CD8-positive, alpha-beta memory T cell (primary cell): ENCODE results near the gene FAM131A. TPM values are rescaled to one million over a fixed set of nuclear protein-coding genes. Genes with fewer than 3 reads are reported as not detected.
A peak's percentile ranks its signal among the peaks of the same experiment; 100 is the strongest.

ENCODE experiments used
- CTCF ChIA-PET: fragments of 350-600 bp; sonication (Branson Sonifier 250); formaldehyde crosslinking; loops from one replicate; lab custom pipeline; 2021; ENCODE audit warnings: antibody characterized with exemption; lab: Charles Lee
- POLR2A ChIA-PET: fragments of 350-600 bp; sonication (Branson Sonifier 250); formaldehyde crosslinking; loops from one replicate; lab custom pipeline; 2021; ENCODE audit warnings: antibody characterized with exemption; lab: Charles Lee
- DNase-seq, 5 donors: peaks; one replicate each; pipeline versions ENCODE4 v3.0.0 to v3.0.0-alpha.2; 2020 to 2022; ENCODE audit warnings: mixed read lengths in 1 of 5
- H3K27ac ChIP-seq: one replicate; pipeline ENCODE4 v1.7.0; 2013; ENCODE audit warnings: low read depth, mild to moderate bottlenecking, low read length, moderate library complexity
- H3K27me3 ChIP-seq: 2 replicates; pipeline ENCODE4 v1.7.0; 2013; ENCODE audit warnings: low read length, mild to moderate bottlenecking; ENCODE audit not compliant: insufficient read depth, poor library complexity, severe bottlenecking
- H3K36me3 ChIP-seq: 2 replicates; pipeline ENCODE4 v1.7.0; 2013; ENCODE audit warnings: mild to moderate bottlenecking, low read length, moderate library complexity; ENCODE audit not compliant: insufficient read depth
- H3K4me1 ChIP-seq: 2 replicates; pipeline ENCODE4 v1.7.0; 2013; ENCODE audit warnings: mild to moderate bottlenecking, low read length, moderate library complexity; ENCODE audit not compliant: insufficient read depth
- H3K4me3 ChIP-seq: 2 replicates; pipeline ENCODE4 v1.7.0; 2013; ENCODE audit warnings: mild to moderate bottlenecking, low read length
- H3K9me3 ChIP-seq: 2 replicates; pipeline ENCODE4 v1.7.0; 2013; ENCODE audit warnings: mild to moderate bottlenecking, low read length
- H3K27ac Mint-ChIP-seq, 8 donors: one replicate each; pipeline ENCODE4 v1.8.0; 2020 to 2021; ENCODE audit warnings: mixed read lengths in 8 of 8, mild to moderate bottlenecking in 6 of 8, inconsistent platforms in 3 of 8, moderate library complexity in 3 of 8
- H3K27me3 Mint-ChIP-seq, 2 donors: one replicate each; pipeline ENCODE4 v1.8.0; 2020 to 2021; ENCODE audit warnings: mixed read lengths in 2 of 2, mild to moderate bottlenecking in 1 of 2, moderate library complexity in 1 of 2
- H3K36me3 Mint-ChIP-seq, 3 donors: one replicate each; pipeline ENCODE4 v1.8.0; 2020 to 2021; ENCODE audit warnings: mixed read lengths in 3 of 3, inconsistent platforms in 1 of 3, mild to moderate bottlenecking in 1 of 3
- H3K4me1 Mint-ChIP-seq, 3 donors: one replicate each; pipeline ENCODE4 v1.8.0; 2020 to 2021; ENCODE audit warnings: mixed read lengths in 3 of 3, inconsistent platforms in 1 of 3, mild to moderate bottlenecking in 1 of 3
- H3K4me3 Mint-ChIP-seq, 7 donors: one replicate each; pipeline ENCODE4 v1.8.0; 2020 to 2021; ENCODE audit warnings: mixed read lengths in 7 of 7, mild to moderate bottlenecking in 6 of 7, moderate library complexity in 4 of 7, inconsistent platforms in 2 of 7
- H3K9me3 Mint-ChIP-seq, 5 donors: one replicate each; pipeline ENCODE4 v1.8.0; 2020 to 2022; ENCODE audit warnings: mixed read lengths in 5 of 5, mild to moderate bottlenecking in 3 of 5, moderate library complexity in 2 of 5, inconsistent platforms in 1 of 5
- polyA plus RNA-seq: library from polyadenylated mRNA; unstranded; fragments of 300-500 nt; fragmentation: Illumina TruSeq; gene quantifications from one replicate; pipeline ENCODE4 v1.2.3, GENCODE V29; 2021
- total RNA-seq, 2 experiments: library from RNA; stranded (reverse); gene quantifications; one replicate each; pipeline ENCODE4 v1.2.3, GENCODE V29; 2021

FAM131A gene
- total and polyA plus RNA-seq, 3 experiments from 2014 or later = 2.2 to 2.4 (median 2.2) TPM

DNA sequence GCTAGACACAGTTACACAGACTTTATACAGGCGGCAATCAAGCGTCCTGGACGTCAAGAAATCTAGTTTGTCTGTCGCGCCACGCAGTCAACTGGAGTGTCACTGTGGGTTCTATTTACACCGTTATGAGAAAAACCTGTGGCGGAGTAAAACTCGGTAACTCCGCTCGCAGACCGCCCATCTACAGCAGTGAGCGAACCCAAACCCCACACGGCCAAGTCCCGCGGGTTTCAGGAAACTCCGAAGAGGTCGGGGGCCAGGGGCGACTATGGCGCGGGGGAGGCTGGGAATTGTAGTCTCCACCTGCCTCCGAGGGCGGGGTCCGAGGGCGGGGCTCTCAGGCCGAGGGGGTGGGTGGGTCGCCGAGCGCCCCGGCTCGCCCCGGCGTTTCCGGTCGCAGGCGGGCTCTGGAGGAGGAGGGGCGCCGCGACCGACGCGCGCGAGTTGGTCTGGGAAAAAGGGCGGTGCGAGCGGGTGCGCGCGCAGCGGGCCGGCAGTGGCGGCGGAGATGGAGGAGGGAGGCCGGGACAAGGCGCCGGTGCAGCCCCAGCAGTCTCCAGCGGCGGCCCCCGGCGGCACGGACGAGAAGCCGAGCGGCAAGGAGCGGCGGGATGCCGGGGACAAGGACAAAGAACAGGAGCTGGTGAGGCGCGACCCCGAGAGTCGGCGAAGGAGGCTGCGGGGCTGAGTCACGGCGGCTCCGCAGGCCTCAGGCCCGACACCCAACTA, 38.5 kb upstream of the FAM131A start, which contains the start of gene PSMD2:
TSS of gene PSMD2 (plus strand) at position 483 of the 729 bp plus-strand sequence. CDS start at position 509, 26 bp downstream.
- ChIA-PET POLR2A (interaction anchor here (0.8 to 1.5 kb wide), 2 partner anchors 114 to 125 kb away, joined by 4 to 5 read pairs; no protein-coding TSS in a partner anchor), CTCF (interaction anchor here (0.7 kb wide), 1 partner anchor 164 kb away, joined by 3 read pairs; the partner anchor contains the start of gene EIF2B5)
- Histone ChIP-seq H3K4me1 (peaks cover 14% of the 10 kb centered on the region), H3K27ac (peak within 1 kb of the TSS; percentile 79), H3K27me3 (no peaks in the 10 kb centered on the region), H3K9me3 (no peaks in the 10 kb centered on the region), H3K4me3 (peak within 1 kb of the TSS; percentile 78), H3K36me3 (peaks cover 35% of the 10 kb centered on the region)
- Mint-ChIP-seq H3K4me3 (peak within 1 kb of the TSS; percentile 89 to 96 (median 92)), H3K9me3 (no peaks in the 10 kb centered on the region), H3K4me1 (peaks cover 23 to 36% (median 36%) of the 10 kb centered on the region in 3 donors), H3K27me3 (peaks cover 0 to 4% of the 10 kb centered on the region in 2 donors), H3K27ac (peak within 1 kb of the TSS; percentile 86 to 95 (median 94)), H3K36me3 (peaks cover 1 to 49% (median 12%) of the 10 kb centered on the region in 3 donors)
- DNase-seq = peak; percentile 95 to 98 (median 98)

DNA sequence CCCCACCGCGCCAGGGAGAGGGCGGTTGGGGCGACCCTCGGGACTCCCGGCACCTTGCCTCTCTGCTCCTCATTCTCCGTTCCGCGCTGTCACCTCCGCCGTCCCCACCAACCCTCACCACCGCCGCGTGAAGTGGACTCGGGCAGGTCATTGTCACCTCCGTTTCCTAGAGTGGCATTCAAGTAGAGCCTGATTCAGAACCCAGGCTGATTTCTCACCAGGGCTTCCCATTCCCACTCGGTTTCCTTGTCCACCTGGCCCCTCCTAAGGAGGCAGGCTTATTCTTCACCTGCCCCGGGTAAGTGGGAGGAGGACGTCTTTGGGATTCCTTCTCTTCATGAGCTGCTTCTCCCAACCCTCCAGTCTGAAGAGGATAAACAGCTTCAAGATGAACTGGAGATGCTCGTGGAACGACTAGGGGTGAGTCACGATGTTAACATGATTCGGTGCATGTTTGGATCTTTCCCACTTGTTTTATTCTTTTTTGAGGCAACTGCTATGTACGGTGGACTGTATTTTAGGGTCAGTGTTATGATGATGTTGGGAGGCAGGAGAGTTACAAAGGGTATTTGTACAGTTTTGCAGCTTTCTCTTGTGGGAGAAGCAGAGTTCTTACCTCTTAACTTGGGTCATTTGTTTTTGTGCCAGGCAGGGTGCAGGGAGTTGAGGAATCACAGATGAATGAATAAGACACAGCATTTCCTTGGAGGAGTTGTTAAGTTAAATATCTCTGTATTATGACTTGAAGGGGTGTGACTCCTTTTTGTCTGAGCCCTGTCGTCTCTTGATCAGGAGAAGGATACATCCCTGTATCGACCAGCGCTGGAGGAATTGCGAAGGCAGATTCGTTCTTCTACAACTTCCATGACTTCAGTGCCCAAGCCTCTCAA, 37.7 kb upstream of the FAM131A start:
- Mint-ChIP-seq H3K27me3 (peaks cover 0 to 3% of the 10 kb centered on the region in 2 donors), H3K27ac (peak overlapping the region; percentile 52 to 95 (median 89))
- CTCF ChIA-PET = interaction anchor here (0.7 kb wide), 1 partner anchor 164 kb away, joined by 3 read pairs; the partner anchor contains the start of gene EIF2B5

DNA sequence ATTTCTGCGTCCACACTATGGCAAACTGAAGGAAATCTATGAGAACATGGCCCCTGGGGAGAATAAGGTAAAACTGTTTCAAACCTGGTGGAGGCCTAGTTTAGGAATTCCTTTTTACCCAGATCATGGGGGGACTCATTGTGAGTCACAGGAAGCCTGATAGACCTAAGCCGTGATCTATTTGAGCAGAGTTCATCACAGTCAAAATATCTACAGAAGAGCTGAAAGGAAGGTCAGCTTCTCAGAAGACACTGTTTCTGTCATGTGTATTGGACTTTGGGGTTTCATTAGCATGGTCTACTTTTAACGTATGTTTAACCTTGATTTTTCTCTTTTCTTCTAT, 37.1 kb upstream of the FAM131A start:
- peaks cover 5 to 61% (median 15%) of the 10 kb centered on the region in 3 donors for H3K36me3 Mint-ChIP-seq
- Histone ChIP-seq H3K27me3 (no peaks in the 10 kb centered on the region), H3K9me3 (no peaks in the 10 kb centered on the region), H3K36me3 (peaks cover 45% of the 10 kb centered on the region), H3K4me1 (peaks cover 14% of the 10 kb centered on the region), H3K27ac (no peak overlapping the region), H3K4me3 (peak overlapping the region; percentile 68)
- H3K4me1 Mint-ChIP-seq = peaks cover 25 to 36% (median 36%) of the 10 kb centered on the region in 3 donors
- no peaks in the 10 kb centered on the region for H3K9me3 Mint-ChIP-seq
- CTCF ChIA-PET = interaction anchor here (1.5 kb wide), 1 partner anchor 53 kb away, joined by 3 read pairs; no protein-coding TSS in a partner anchor
- no peak for DNase-seq
- H3K27ac Mint-ChIP-seq = peak overlapping the region in 5 of 8 donors; percentile 57 to 94 (median 90)
- peak overlapping the region; percentile 89 to 96 (median 92) for H3K4me3 Mint-ChIP-seq
- H3K27me3 Mint-ChIP-seq = peaks cover 0 to 2% of the 10 kb centered on the region in 2 donors
- POLR2A ChIA-PET = no interaction called here

More for the DNA sequence above, 37.7 kb upstream of the FAM131A start:
- Mint-ChIP-seq H3K36me3 (peaks cover 5 to 57% (median 15%) of the 10 kb centered on the region in 3 donors), H3K4me3 (peak overlapping the region; percentile 89 to 96 (median 92)), H3K9me3 (no peaks in the 10 kb centered on the region), H3K4me1 (peaks cover 25 to 36% (median 36%) of the 10 kb centered on the region in 3 donors)
- POLR2A ChIA-PET = interaction anchor here (0.8 to 1.5 kb wide), 2 partner anchors 115 to 126 kb away, joined by 4 to 5 read pairs; no protein-coding TSS in a partner anchor
- DNase-seq = no peak
- H3K4me3 ChIP-seq = peak overlapping the region; percentile 68
- H3K27me3 ChIP-seq = no peaks in the 10 kb centered on the region
- peaks cover 43% of the 10 kb centered on the region for H3K36me3 ChIP-seq
- H3K27ac ChIP-seq = peak overlapping the region; percentile 57
- peaks cover 14% of the 10 kb centered on the region for H3K4me1 ChIP-seq
- H3K9me3 ChIP-seq = no peaks in the 10 kb centered on the region

DNA sequence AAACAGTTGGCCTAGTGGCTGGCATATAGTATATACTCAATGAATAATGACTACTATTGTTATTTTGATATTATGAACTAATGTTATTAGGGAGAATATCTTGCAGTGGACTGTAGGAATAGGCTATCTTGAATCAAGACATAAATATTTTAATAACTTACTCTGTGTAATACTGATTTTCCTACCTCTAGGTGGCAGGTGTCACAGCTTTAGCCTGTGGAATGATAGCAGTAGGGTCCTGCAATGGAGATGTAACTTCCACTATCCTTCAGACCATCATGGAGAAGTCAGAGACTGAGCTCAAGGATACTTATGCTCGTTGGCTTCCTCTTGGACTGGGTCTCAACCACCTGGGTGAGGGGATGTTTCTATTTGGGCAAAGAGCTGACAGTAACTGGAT, 31.8 kb upstream of the FAM131A start:
- Mint-ChIP-seq H3K4me1 (peaks cover 7 to 16% (median 11%) of the 10 kb centered on the region in 3 donors), H3K4me3 (peak overlapping the region in 1 of 7 donors; percentile 18), H3K36me3 (peaks cover 5 to 86% (median 47%) of the 10 kb centered on the region in 3 donors), H3K9me3 (no peaks in the 10 kb centered on the region), H3K27me3 (no peaks in the 10 kb centered on the region), H3K27ac (peak overlapping the region in 2 of 8 donors; percentile 3 to 47)
- H3K27ac ChIP-seq = no peak overlapping the region
- no peak for DNase-seq
- no peaks in the 10 kb centered on the region for H3K27me3 ChIP-seq
- no peaks in the 10 kb centered on the region for H3K4me1 ChIP-seq
- ChIA-PET CTCF (interaction anchor here (1.0 kb wide), 1 partner anchor 210 kb away, joined by 4 read pairs; no protein-coding TSS in a partner anchor), POLR2A (no interaction called here)
- no peaks in the 10 kb centered on the region for H3K9me3 ChIP-seq
- H3K36me3 ChIP-seq = peaks cover 66% of the 10 kb centered on the region
- H3K4me3 ChIP-seq = no peak overlapping the region

DNA sequence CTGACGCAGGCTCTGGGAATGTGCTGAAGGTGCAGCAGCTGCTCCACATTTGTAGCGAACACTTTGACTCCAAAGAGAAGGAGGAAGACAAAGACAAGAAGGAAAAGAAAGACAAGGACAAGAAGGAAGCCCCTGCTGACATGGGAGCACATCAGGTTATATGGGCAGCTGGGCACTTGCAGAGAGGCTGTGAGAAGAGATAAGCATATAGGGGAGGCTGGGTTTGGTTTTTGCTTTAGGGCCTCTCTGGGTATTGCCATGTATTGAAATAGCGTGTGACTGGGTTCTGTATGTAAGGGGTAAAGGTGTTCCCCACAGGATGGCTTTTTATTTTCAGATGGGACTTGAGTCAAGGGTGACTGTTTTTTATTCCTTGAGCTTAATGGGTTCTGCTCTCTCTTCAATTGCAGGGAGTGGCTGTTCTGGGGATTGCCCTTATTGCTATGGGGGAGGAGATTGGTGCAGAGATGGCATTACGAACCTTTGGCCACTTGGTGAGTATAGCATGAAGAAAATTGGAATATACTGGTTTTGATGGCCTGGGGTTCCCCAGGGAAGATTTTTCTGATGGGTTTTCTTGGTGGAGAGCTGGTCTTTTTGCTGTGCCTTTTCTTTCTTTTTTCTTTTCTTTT, 30.9 kb upstream of the FAM131A start:
- ChIA-PET CTCF (no interaction called here), POLR2A (no interaction called here)
- Mint-ChIP-seq H3K4me3 (no peak overlapping the region), H3K9me3 (no peaks in the 10 kb centered on the region), H3K36me3 (peaks cover 5 to 79% (median 46%) of the 10 kb centered on the region in 3 donors), H3K27me3 (no peaks in the 10 kb centered on the region), H3K27ac (peak overlapping the region in 1 of 8 donors; percentile 54), H3K4me1 (peaks cover 5 to 12% (median 9%) of the 10 kb centered on the region in 3 donors)
- Histone ChIP-seq H3K9me3 (no peaks in the 10 kb centered on the region), H3K27me3 (no peaks in the 10 kb centered on the region), H3K27ac (no peak overlapping the region), H3K4me1 (no peaks in the 10 kb centered on the region), H3K4me3 (no peak overlapping the region), H3K36me3 (peaks cover 58% of the 10 kb centered on the region)
- DNase-seq = no peak

DNA sequence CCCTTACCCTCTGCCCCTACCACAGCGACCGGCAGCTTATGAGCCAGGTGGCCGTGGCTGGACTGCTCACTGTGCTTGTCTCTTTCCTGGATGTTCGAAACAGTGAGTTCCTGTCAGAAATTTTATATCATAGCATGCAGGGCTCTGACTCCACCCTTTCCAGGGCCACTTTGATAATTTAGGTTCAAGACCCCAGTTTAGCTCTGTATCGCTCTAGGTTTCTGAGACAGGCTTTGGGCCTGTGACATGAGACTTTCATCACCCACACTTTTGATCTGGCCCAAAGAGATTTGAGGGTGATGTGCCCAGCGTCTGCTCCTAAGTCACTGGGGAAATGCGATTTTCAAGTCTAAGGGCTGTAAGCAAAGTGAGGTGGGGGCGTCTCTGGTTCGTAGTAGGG, 29.5 kb upstream of the FAM131A start:
- H3K27me3 Mint-ChIP-seq = no peaks in the 10 kb centered on the region
- no peaks in the 10 kb centered on the region for H3K9me3 Mint-ChIP-seq
- Histone ChIP-seq H3K4me1 (no peaks in the 10 kb centered on the region), H3K36me3 (peaks cover 45% of the 10 kb centered on the region), H3K4me3 (no peak overlapping the region), H3K27ac (no peak overlapping the region), H3K27me3 (no peaks in the 10 kb centered on the region), H3K9me3 (no peaks in the 10 kb centered on the region)
- peaks cover 5 to 65% (median 43%) of the 10 kb centered on the region in 3 donors for H3K36me3 Mint-ChIP-seq
- DNase-seq = no peak
- ChIA-PET CTCF (no interaction called here), POLR2A (no interaction called here)
- no peak overlapping the region for H3K4me3 Mint-ChIP-seq
- H3K27ac Mint-ChIP-seq = peak overlapping the region in 2 of 8 donors; percentile 15 to 34
- peaks cover 0 to 8% (median 2%) of the 10 kb centered on the region in 3 donors for H3K4me1 Mint-ChIP-seq

DNA sequence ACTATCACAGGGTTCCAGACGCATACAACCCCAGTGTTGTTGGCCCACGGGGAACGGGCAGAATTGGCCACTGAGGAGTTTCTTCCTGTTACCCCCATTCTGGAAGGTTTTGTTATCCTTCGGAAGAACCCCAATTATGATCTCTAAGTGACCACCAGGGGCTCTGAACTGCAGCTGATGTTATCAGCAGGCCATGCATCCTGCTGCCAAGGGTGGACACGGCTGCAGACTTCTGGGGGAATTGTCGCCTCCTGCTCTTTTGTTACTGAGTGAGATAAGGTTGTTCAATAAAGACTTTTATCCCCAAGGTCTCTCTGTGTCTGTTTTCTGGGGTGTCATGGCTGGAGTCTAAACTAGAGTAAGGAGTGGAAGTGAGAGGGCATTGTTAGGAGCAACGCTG, 28.7 kb upstream of the FAM131A start:
- POLR2A ChIA-PET = no interaction called here
- Histone ChIP-seq H3K9me3 (no peaks in the 10 kb centered on the region), H3K27me3 (no peaks in the 10 kb centered on the region), H3K27ac (no peak overlapping the region), H3K36me3 (peaks cover 36% of the 10 kb centered on the region), H3K4me3 (no peak overlapping the region), H3K4me1 (no peaks in the 10 kb centered on the region)
- peaks cover 5 to 56% (median 37%) of the 10 kb centered on the region in 3 donors for H3K36me3 Mint-ChIP-seq
- H3K27ac Mint-ChIP-seq = peak overlapping the region in 1 of 8 donors; percentile 50
- H3K9me3 Mint-ChIP-seq = no peaks in the 10 kb centered on the region
- H3K4me1 Mint-ChIP-seq = peaks cover 0 to 2% (median under 1%) of the 10 kb centered on the region in 3 donors
- no peaks in the 10 kb centered on the region for H3K27me3 Mint-ChIP-seq
- DNase-seq = no peak
- CTCF ChIA-PET = no interaction called here
- peak overlapping the region in 1 of 7 donors; percentile 61 for H3K4me3 Mint-ChIP-seq
